HepG2 (cell line): ENCODE results near the gene RAC3. TPM values are rescaled to one million over a fixed set of nuclear protein-coding genes. Genes with fewer than 3 reads are reported as not detected.

Experiments
- AGO2 ChIP-seq: fragments of 200-400 bp; formaldehyde crosslinking; optimal IDR thresholded peaks from 2 replicates; pipeline ENCODE3; 2017; ENCODE audit warnings: mild to moderate bottlenecking, low read depth, low read length, moderate library complexity
- AKAP8 ChIP-seq: sonication (generic); formaldehyde crosslinking; IDR thresholded peaks from 2 replicates; pipeline ENCODE4 v1.5.1; 2020; ENCODE audit warnings: mild to moderate bottlenecking, missing genetic modification reagents
- ARHGAP35 ChIP-seq: sonication (generic); formaldehyde crosslinking; IDR thresholded peaks from 2 replicates; pipeline ENCODE4 v1.9.0; 2022; ENCODE audit warnings: mild to moderate bottlenecking, inconsistent platforms, moderate library complexity, missing genetic modification reagents, borderline replicate concordance
- BRCA1 ChIP-seq: sonication (generic); formaldehyde crosslinking; IDR thresholded peaks from 2 replicates; pipeline ENCODE4 v1.4.0; 2020; ENCODE audit warnings: missing genetic modification reagents
- CBX1 ChIP-seq: IDR thresholded peaks from one replicate; pipeline ENCODE4 v1.6.1; 2016; ENCODE audit warnings: antibody characterized with exemption, low read depth
- ETV5 ChIP-seq: IDR thresholded peaks from 2 replicates; pipeline ENCODE4 v1.6.1; 2018; ENCODE audit warnings: missing biosample characterization, missing genetic modification reagents, inconsistent platforms, borderline replicate concordance
- HMG20A ChIP-seq: IDR thresholded peaks from 2 replicates; pipeline ENCODE4 v1.6.1; 2016; ENCODE audit warnings: borderline replicate concordance
- HOXA5 ChIP-seq: sonication (generic); formaldehyde crosslinking; IDR thresholded peaks from 2 replicates; pipeline ENCODE4 v1.4.0; 2020; ENCODE audit warnings: missing genetic modification reagents
- KLF11 ChIP-seq: IDR thresholded peaks from 2 replicates; pipeline ENCODE4 v1.6.1; 2016; ENCODE audit warnings: missing compliant biosample characterization
- LRRFIP1 ChIP-seq: sonication (generic); formaldehyde crosslinking; conservative IDR thresholded peaks from 2 replicates; pipeline ENCODE4 v1.4.0; 2020; ENCODE audit warnings: missing genetic modification reagents
- MYNN ChIP-seq: sonication (generic); formaldehyde crosslinking; IDR thresholded peaks from 2 replicates; pipeline ENCODE4 v1.4.0; 2020; ENCODE audit warnings: mild to moderate bottlenecking, low read depth, missing genetic modification reagents
- NBN ChIP-seq: fragments of 450-650 bp; conservative IDR thresholded peaks from 2 replicates; pipeline ENCODE4 v1.6.1; 2017
- NCOA1 ChIP-seq: sonication (generic); formaldehyde crosslinking; IDR thresholded peaks from 2 replicates; pipeline ENCODE4 v1.9.0; 2021; ENCODE audit warnings: missing genetic modification reagents
- NFE2L1 ChIP-seq: sonication (generic); formaldehyde crosslinking; IDR thresholded peaks from 2 replicates; pipeline ENCODE4 v1.4.0; 2020; ENCODE audit warnings: missing genetic modification reagents, mild to moderate bottlenecking, borderline replicate concordance
- NFYB ChIP-seq: sonication (generic); formaldehyde crosslinking; IDR thresholded peaks from 2 replicates; pipeline ENCODE4 v1.4.0; 2020; ENCODE audit warnings: missing genetic modification reagents
- PCBP1 ChIP-seq: fragments of 200-400 bp; formaldehyde crosslinking; IDR thresholded peaks from 2 replicates; pipeline ENCODE4 v1.6.1; 2017; ENCODE audit warnings: mild to moderate bottlenecking, low read depth, low read length, borderline replicate concordance
- PHB2 ChIP-seq: fragments of 450-650 bp; IDR thresholded peaks from 2 replicates; pipeline ENCODE4 v1.6.1; 2018; ENCODE audit not compliant: partially characterized antibody
- PLRG1 ChIP-seq: fragments of 450-650 bp; conservative IDR thresholded peaks from 2 replicates; pipeline ENCODE4 v1.6.1; 2016
- RBM22 ChIP-seq: fragments of 200-400 bp; formaldehyde crosslinking; optimal IDR thresholded peaks from 2 replicates; pipeline ENCODE3; 2017; ENCODE audit warnings: mild to moderate bottlenecking, low read length, moderate library complexity
- REPIN1 ChIP-seq: sonication (generic); formaldehyde crosslinking; IDR thresholded peaks from 2 replicates; pipeline ENCODE4 v1.8.0; 2022; ENCODE audit warnings: missing genetic modification reagents, low read depth, mild to moderate bottlenecking, borderline replicate concordance
- SMYD3 ChIP-seq: sonication (generic); formaldehyde crosslinking; IDR thresholded peaks from 2 replicates; pipeline ENCODE4 v1.8.1; 2023; ENCODE audit warnings: mild to moderate bottlenecking, missing genetic modification reagents
- TBX2 ChIP-seq: sonication (generic); formaldehyde crosslinking; IDR thresholded peaks from 2 replicates; pipeline ENCODE4 v1.5.0; 2020; ENCODE audit warnings: missing genetic modification reagents, mild to moderate bottlenecking, borderline replicate concordance
- TEAD3 ChIP-seq: optimal IDR thresholded peaks from 2 replicates; pipeline ENCODE3; 2016; ENCODE audit warnings: borderline replicate concordance
- TMF1 ChIP-seq: sonication (generic); formaldehyde crosslinking; IDR thresholded peaks from 2 replicates; pipeline ENCODE4 v1.8.1; 2022; ENCODE audit warnings: low read depth, missing genetic modification reagents
- TP53 ChIP-seq: sonication (generic); formaldehyde crosslinking; conservative IDR thresholded peaks from 2 replicates; pipeline ENCODE4 v1.4.0; 2020; ENCODE audit warnings: missing genetic modification reagents
- ZNF354B ChIP-seq: sonication (generic); formaldehyde crosslinking; IDR thresholded peaks from 2 replicates; pipeline ENCODE4 v1.8.0; 2022; ENCODE audit warnings: mild to moderate bottlenecking, missing genetic modification reagents
- ZNF44 ChIP-seq: sonication (generic); formaldehyde crosslinking; IDR thresholded peaks from 2 replicates; pipeline ENCODE4 v1.5.1; 2020; ENCODE audit warnings: mild to moderate bottlenecking, missing genetic modification reagents
- ZNF550 ChIP-seq: sonication (generic); formaldehyde crosslinking; IDR thresholded peaks from 2 replicates; pipeline ENCODE4 v1.4.0; 2020; ENCODE audit warnings: mild to moderate bottlenecking, missing genetic modification reagents, borderline replicate concordance
- ZNF567 ChIP-seq: sonication (generic); formaldehyde crosslinking; IDR thresholded peaks from 2 replicates; pipeline ENCODE4 v1.8.1; 2023; ENCODE audit warnings: mild to moderate bottlenecking, missing genetic modification reagents, borderline replicate concordance
- ZNF619 ChIP-seq: sonication (generic); formaldehyde crosslinking; IDR thresholded peaks from 2 replicates; pipeline ENCODE4 v1.4.0; 2020; ENCODE audit warnings: mild to moderate bottlenecking, missing genetic modification reagents
- ZNF652 ChIP-seq: IDR thresholded peaks from 2 replicates; pipeline ENCODE4 v1.6.1; 2016; ENCODE audit warnings: low read depth, borderline replicate concordance
- ZNF713 ChIP-seq: sonication (generic); formaldehyde crosslinking; IDR thresholded peaks from 2 replicates; pipeline ENCODE4 v1.4.0; 2020; ENCODE audit warnings: mild to moderate bottlenecking, missing genetic modification reagents
- ZSCAN21 ChIP-seq: sonication (generic); formaldehyde crosslinking; IDR thresholded peaks from 2 replicates; pipeline ENCODE4 v1.8.0; 2022; ENCODE audit warnings: mild to moderate bottlenecking, missing genetic modification reagents, moderate library complexity, borderline replicate concordance
- ZZZ3 ChIP-seq: sonication (generic); formaldehyde crosslinking; IDR thresholded peaks from 2 replicates; pipeline ENCODE4 v1.4.0; 2020; ENCODE audit warnings: missing genetic modification reagents, mild to moderate bottlenecking, borderline replicate concordance
- polyA plus RNA-seq, 8 experiments: library from polyadenylated mRNA; depleted of rRNA in 3 of 8; stranded (reverse) in 7 of 8; unstranded in 1 of 8; fragments of >200 nt; fragmentation: Illumina TruSeq in 4 of 8; extraction: Trizol in 4 of 8; gene quantifications; 2 replicates each; pipeline versions ENCODE4 v1.2.1 to v1.2.3, GENCODE V29; 2011 to 2016; ENCODE audit warnings: low read depth in 4 of 8, missing spikeins in 1 of 8, mixed read lengths in 1 of 8; ENCODE audit not compliant: insufficient read depth in 1 of 8
- total RNA-seq, 5 experiments: library from RNA; depleted of rRNA; stranded (reverse); fragments of >200 nt; fragmentation: Illumina TruSeq; extraction: Trizol; gene quantifications; 2 replicates each; pipeline ENCODE4 v1.2.3, GENCODE V29; 2016; ENCODE audit warnings: low read depth in 1 of 5

Gene RAC3
- total and polyA plus RNA-seq, 2 of the 13 experiments (the other 11 are each of a cell fraction or from before 2014, with no cell fraction given), result 10.5 to 21.3 TPM

GRCh38 chr17:81999587-81999975, 31.9 kb upstream of the RAC3 start (continued):
- TF ChIP-seq LRRFIP1 (CRISPR knock-in tag) (no peak), TEAD3 (CRISPR knock-in tag) (peak; percentile 31), ZNF619 (CRISPR knock-in tag) (no peak; the same call in 1 of the 2 replicates), ARHGAP35 (CRISPR knock-in tag) (0 out of 2 replicates have a peak, but pooled peaks have one; percentile 15), PLRG1 (no peak), HMG20A (CRISPR knock-in tag) (0 out of 2 replicates have a peak, but pooled peaks have one; percentile 12), NFYB (CRISPR knock-in tag) (no peak), ZNF652 (CRISPR knock-in tag) (no peak), ZNF550 (CRISPR knock-in tag) (no peak), MYNN (CRISPR knock-in tag) (no peak), NFE2L1 (CRISPR knock-in tag) (no peak), CBX1 (peak; percentile 9), KLF11 (CRISPR knock-in tag) (no peak), NCOA1 (CRISPR knock-in tag) (no peak), ZSCAN21 (CRISPR knock-in tag) (no peak), ZNF567 (CRISPR knock-in tag) (no peak), TBX2 (CRISPR knock-in tag) (no peak; the same call in 1 of the 2 replicates), ZZZ3 (no peak), ZNF354B (no peak; the same call in 1 of the 2 replicates), TP53 (CRISPR knock-in tag) (no peak), AGO2 (no peak), SMYD3 (CRISPR knock-in tag) (no peak), BRCA1 (CRISPR knock-in tag) (peak; percentile 71; the same call in 1 of the 2 replicates), ZNF44 (CRISPR knock-in tag) (no peak), NBN (no peak), REPIN1 (CRISPR knock-in tag) (no peak), HOXA5 (CRISPR knock-in tag) (0 out of 2 replicates have a peak, but pooled peaks have one; percentile 19), TMF1 (0 out of 2 replicates have a peak, but pooled peaks have one; percentile 17), PHB2 (no peak), ZNF713 (CRISPR knock-in tag) (no peak), AKAP8 (CRISPR knock-in tag) (no peak), ETV5 (CRISPR knock-in tag) (peak; percentile 86), PCBP1 (no peak), RBM22 (no peak)
